Breast epithelium (tissue), 3 donors: ENCODE measurements around the gene TRMT2B.

Experiments used
- CTCF ChIP-seq, 3 donors: fragments of 450-650 bp; IDR thresholded peaks; one replicate each; pipeline ENCODE4 v1.5.1; 2016 to 2017; ENCODE audit warnings: antibody characterized with exemption in 3 of 3, mild to moderate bottlenecking in 3 of 3, moderate library complexity in 3 of 3
- POLR2A ChIP-seq: fragments of 450-650 bp; IDR thresholded peaks from one replicate; pipeline ENCODE4 v1.6.1; 2016; ENCODE audit warnings: antibody characterized with exemption, mild to moderate bottlenecking, moderate library complexity

DNA sequence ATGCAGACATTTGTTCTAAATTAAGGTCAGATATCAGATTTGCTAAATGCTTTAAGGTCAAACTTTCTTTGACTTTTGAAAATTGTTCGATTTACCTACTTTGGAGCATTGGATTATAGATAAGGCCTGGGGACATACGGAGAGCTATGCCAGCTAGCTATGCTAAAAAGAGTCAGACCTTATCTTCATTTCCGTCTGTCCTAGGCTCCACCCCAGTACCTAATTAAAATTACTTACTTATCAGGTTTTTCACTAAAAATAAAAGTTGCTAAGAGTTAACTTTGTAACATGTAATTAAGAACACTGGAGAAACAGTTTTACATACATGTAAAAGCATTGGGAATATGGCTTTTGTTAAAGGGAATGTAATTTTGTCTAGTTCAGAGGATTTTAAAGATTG lies 19.7 kb upstream of the TRMT2B start:
- TF ChIP-seq CTCF (IDR thresholded peaks at IDR 0.05) (no peak), POLR2A (no peak)
